A549 (cell line): ENCODE measurements around the gene PBX1.

ENCODE experiments used
- POLR2A ChIP-seq: IDR thresholded peaks from 2 replicates; pipeline ENCODE4 v1.6.1; 2012; ENCODE audit warnings: mild to moderate bottlenecking, low read length
- RAD21 ChIP-seq, 2 experiments: fragments of >200 bp in 1 of 2; sonication (Bioruptor Twin) in 1 of 2; formaldehyde crosslinking in 1 of 2; IDR thresholded peaks in 1 of 2; conservative IDR thresholded peaks in 1 of 2; 2 replicates in 1 of 2; 3 replicates in 1 of 2; pipeline ENCODE4 v1.6.1; 2012 to 2018; ENCODE audit warnings: inconsistent platforms in 1 of 2
- TF ChIP-seq, protein P1 (sequence below): fragments of >200 bp; sonication (Bioruptor Twin); formaldehyde crosslinking; IDR thresholded peaks from 3 replicates; pipeline ENCODE4 v1.5.1; 2016
- TF ChIP-seq, protein P2 (sequence below): IDR thresholded peaks from 2 replicates; pipeline ENCODE4 v1.6.1; 2012
- TF ChIP-seq, protein P3 (sequence below): fragments of 450-650 bp; IDR thresholded peaks from 2 replicates; pipeline ENCODE4 v1.6.1; 2014; ENCODE audit warnings: antibody characterized with exemption

DNA sequence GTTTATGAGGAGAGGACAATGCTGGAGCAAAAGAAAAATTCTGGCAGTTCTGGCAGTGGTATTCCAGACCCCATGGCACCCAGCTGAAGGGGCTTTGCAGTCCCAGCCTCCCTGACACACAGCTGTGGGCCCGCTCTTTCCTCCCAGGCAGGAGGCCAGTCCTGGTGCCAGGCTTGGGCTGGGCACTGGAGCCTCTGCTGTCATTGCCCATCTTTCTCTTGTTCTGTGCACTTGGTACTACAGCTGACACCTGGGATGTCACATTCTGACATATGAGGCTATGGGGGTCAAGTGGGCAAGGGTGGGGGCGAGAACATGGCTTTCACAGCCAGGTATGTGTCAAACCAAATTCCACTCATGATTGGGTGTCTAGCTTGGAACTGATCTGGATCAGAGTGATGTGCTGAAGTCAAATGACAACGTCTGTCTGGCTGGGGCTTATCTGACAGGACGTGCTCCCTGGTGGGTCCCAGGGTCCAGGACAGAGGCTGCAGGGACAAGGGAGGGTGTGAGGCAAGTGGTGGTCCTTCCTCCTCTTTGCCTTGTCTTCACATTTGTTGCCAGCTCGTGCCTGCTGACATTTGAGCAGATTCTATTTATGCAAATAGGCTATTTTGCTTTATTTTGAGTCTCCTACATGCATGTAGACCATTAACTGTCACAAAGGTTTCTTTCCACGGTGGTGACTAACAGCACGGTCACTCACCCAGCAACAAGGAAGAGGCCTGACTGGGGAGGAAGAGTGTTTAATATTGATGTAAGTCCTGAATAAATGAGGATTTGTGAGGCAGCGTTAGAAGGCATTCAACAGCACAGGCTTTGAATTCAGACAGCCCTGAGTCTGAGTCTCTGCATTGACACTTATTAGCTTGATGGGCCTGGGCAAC, 336.3 kb downstream of the PBX1 start:
- TF ChIP-seq, protein P1, sequence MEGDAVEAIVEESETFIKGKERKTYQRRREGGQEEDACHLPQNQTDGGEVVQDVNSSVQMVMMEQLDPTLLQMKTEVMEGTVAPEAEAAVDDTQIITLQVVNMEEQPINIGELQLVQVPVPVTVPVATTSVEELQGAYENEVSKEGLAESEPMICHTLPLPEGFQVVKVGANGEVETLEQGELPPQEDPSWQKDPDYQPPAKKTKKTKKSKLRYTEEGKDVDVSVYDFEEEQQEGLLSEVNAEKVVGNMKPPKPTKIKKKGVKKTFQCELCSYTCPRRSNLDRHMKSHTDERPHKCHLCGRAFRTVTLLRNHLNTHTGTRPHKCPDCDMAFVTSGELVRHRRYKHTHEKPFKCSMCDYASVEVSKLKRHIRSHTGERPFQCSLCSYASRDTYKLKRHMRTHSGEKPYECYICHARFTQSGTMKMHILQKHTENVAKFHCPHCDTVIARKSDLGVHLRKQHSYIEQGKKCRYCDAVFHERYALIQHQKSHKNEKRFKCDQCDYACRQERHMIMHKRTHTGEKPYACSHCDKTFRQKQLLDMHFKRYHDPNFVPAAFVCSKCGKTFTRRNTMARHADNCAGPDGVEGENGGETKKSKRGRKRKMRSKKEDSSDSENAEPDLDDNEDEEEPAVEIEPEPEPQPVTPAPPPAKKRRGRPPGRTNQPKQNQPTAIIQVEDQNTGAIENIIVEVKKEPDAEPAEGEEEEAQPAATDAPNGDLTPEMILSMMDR, result no peak
- TF ChIP-seq POLR2A, result no peak
- TF ChIP-seq, protein P2, sequence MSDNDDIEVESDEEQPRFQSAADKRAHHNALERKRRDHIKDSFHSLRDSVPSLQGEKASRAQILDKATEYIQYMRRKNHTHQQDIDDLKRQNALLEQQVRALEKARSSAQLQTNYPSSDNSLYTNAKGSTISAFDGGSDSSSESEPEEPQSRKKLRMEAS, result no peak
- no peak for TF ChIP-seq RAD21 (conservative IDR thresholded peaks at IDR 0.05 in 1 of 2, IDR thresholded peaks at IDR 0.05 in 1 of 2)
- TF ChIP-seq, protein P3, sequence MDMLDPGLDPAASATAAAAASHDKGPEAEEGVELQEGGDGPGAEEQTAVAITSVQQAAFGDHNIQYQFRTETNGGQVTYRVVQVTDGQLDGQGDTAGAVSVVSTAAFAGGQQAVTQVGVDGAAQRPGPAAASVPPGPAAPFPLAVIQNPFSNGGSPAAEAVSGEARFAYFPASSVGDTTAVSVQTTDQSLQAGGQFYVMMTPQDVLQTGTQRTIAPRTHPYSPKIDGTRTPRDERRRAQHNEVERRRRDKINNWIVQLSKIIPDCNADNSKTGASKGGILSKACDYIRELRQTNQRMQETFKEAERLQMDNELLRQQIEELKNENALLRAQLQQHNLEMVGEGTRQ, result no peak
